GM21423 (cell line): ENCODE data around the gene ORC6.
A peak's percentile ranks its signal among the peaks of the same experiment; 100 is the strongest.
"Not testable (repeated sequence)": the region's sequence is repeated elsewhere in the genome, so short reads cannot be mapped to it uniquely, and the experiment has no call there.

Experiments
- ATAC-seq: cut with Tn5 transposase; IDR thresholded peaks from one replicate; pipeline ENCODE4 v1.9.1; 2021; ENCODE audit warnings: mild to moderate bottlenecking, moderate library complexity; ENCODE audit not compliant: unreplicated experiment

Gene ORC6

GRCh38 chr16:46689365-46690280 lies at the start of gene ORC6:
ORC6 (plus strand) TSS chr16:46689659; CDS start chr16:46689706, 47 bp downstream.
- peak; percentile 64 for ATAC-seq

GRCh38 chr16:46648656-46649055 lies 40.8 kb upstream of the ORC6 start:
- ATAC-seq: no peak

GRCh38 chr16:46649588-46650253 lies 39.7 kb upstream of the ORC6 start:
- ATAC-seq: no peak

GRCh38 chr16:46650254-46650623 lies 39.2 kb upstream of the ORC6 start:
- no peak for ATAC-seq

- no peak for ATAC-seq
Measured at GRCh38 chr16:46651305-46651704, 38.2 kb upstream of the ORC6 start.

GRCh38 chr16:46658925-46659324 lies 30.5 kb upstream of the ORC6 start:
- ATAC-seq: peak; percentile 91

GRCh38 chr16:46662123-46662522 lies 27.3 kb upstream of the ORC6 start:
- no peak for ATAC-seq

GRCh38 chr16:46673320-46674013 lies 16.0 kb upstream of the ORC6 start:
- ATAC-seq: peak; percentile 81

- not testable (repeated sequence) for ATAC-seq
Measured at GRCh38 chr16:46677943-46678342, 11.5 kb upstream of the ORC6 start.

- not testable (repeated sequence) for ATAC-seq
Measured at GRCh38 chr16:46681867-46682266, 7.6 kb upstream of the ORC6 start.

GRCh38 chr16:46686815-46687473 lies 2.5 kb upstream of the ORC6 start:
- ATAC-seq: no peak

GRCh38 chr16:46687486-46687885 lies 2.0 kb upstream of the ORC6 start:
- no peak for ATAC-seq

- ATAC-seq: no peak
Measured at GRCh38 chr16:46688101-46688653, 1.3 kb upstream of the ORC6 start.

- peak; percentile 78 for ATAC-seq
Measured at GRCh38 chr16:46688654-46689364, 650 bp upstream of the ORC6 start, which contains the start of gene VPS35. VPS35 (minus strand) TSS chr16:46689178; CDS start chr16:46689133, 45 bp downstream.

GRCh38 chr16:46690281-46691178 lies 1.1 kb downstream of the ORC6 start:
- no peak for ATAC-seq

- ATAC-seq: no peak
Measured at GRCh38 chr16:46691726-46692125, 2.3 kb downstream of the ORC6 start.

GRCh38 chr16:46693598-46693997 lies 4.1 kb downstream of the ORC6 start:
- no peak for ATAC-seq

GRCh38 chr16:46695937-46696336 lies 6.5 kb downstream of the ORC6 start:
- no peak for ATAC-seq

- no peak for ATAC-seq
Measured at GRCh38 chr16:46696957-46697356, 7.5 kb downstream of the ORC6 start.
